Left cardiac atrium (tissue), 4 donors: ENCODE data around the gene PUM2. TPM values are rescaled to one million over a fixed set of nuclear protein-coding genes. Genes with fewer than 3 reads are reported as not detected.
A peak's percentile ranks its signal among the peaks of the same experiment; 100 is the strongest.
"Not testable (repeated sequence)": the region's sequence is repeated elsewhere in the genome, so short reads cannot be mapped to it uniquely, and the experiment has no call there.

Source experiments
- ATAC-seq, 2 donors: fragments of 200-7000 bp; cut with Tn5 transposase; one replicate each; pipeline ENCODE4 v1.9.1; 2020; ENCODE audit warnings: mild to moderate bottlenecking in 2 of 2, moderate library complexity in 2 of 2
- DNase-seq: peaks from one replicate; pipeline ENCODE4 v3.0.0-alpha.2; 2020
- intact Hi-C, 2 donors: fragments of 100-400 bp; cut with DNase I; formaldehyde crosslinking; loops; one replicate each; pipeline versions ENCODE4 v1.14.1 to v1.15.1; 2022 to 2023
- total RNA-seq, 2 donors: library from RNA; stranded (reverse); fragmentation: NEBNext Ultra II Directional; extraction: Animal tissue kit (Norgen Biotek cat#: 25700); gene quantifications; one replicate each; pipeline ENCODE4 v1.2.1, GENCODE V29; 2021
- donor health status: DM: no; HTN: yes; CAD: no.
- donor health status: DM: no; HTN: yes; CAD: no; lungs with severe emphysema.
- donor health status: DM: yes; HTN: yes; CAD: no.
- donor health status: Dilated cardiomyopathy.

Gene PUM2
- total RNA-seq, 2 donors from 2014 or later: 70.3 to 73.0 TPM

- DNase-seq (no peak), ATAC-seq (no peak)
- intact Hi-C loops: no loop called here
Measured at GRCh38 chr2:20371323-20372025, 20.8 kb upstream of the PUM2 start.

GRCh38 chr2:20370191-20370590 is 19.5 kb upstream of the PUM2 start:
- intact Hi-C loops: no loop called here
- ATAC-seq (peak in 1 of 2 donors; percentile 89), DNase-seq (no peak)

- no peak for ATAC-seq
- intact Hi-C loops: no loop called here
- no peak for DNase-seq
Measured at GRCh38 chr2:20369366-20369765, 18.7 kb upstream of the PUM2 start.

DNA sequence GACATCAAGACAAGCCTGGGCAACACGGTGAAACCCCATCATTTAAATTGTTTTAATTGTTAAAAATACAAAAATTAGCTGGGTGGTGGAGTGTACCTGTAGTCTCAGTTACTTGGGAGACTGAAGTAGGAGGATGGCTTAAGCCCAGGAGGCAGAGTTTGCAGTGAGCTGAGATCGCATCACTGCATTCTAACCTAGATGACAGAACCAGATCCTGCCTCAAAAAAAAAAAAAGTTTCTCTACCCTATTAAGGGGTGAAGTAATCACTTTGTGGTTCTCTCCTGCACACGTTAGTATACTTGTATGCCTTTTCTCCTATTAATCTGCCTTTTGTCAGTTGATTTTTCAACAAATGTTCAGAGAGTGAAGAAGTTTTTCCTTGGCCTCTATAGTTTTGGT is 18.1 kb upstream of the PUM2 start:
- intact Hi-C loops: no loop called here
- ATAC-seq: no peak
- DNase-seq: no peak

- intact Hi-C loops, DNase-seq, ATAC-seq: not testable (repeated sequence)
Measured at GRCh38 chr2:20367929-20368328, 17.3 kb upstream of the PUM2 start.

GRCh38 chr2:20366672-20367116 is 16.1 kb upstream of the PUM2 start:
- ATAC-seq (no peak), DNase-seq (no peak)
- intact Hi-C loops: no loop called here

DNA sequence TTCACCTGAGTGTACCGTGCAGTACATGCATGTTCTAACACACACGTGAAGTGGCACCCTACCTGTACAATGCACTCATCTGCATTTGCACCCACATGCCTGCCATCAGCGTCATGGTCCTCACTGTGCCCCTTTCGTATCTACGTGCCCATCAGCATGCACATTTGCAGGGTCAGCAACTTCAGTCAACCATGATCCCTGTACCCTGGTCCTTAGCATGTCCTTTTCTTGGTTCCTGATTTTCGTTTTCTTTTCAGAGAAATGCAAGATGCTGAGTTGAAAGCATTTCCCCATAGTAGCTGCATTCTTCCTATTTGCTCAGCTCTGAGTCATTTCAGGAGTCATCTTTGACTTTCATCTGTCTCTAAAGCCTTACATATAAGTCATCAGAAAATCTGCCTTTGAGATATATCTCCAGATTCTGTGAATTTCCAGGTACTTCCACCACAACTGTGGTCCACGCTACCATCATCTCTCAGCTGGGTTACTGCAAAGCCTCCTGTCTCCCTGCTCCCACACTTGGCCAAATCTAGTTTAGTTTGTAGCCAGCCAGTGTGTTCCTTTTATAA is 14.7 kb upstream of the PUM2 start:
- intact Hi-C loops: no loop called here
- DNase-seq: no peak
- peak in 1 of 2 donors; percentile 34 for ATAC-seq

DNA sequence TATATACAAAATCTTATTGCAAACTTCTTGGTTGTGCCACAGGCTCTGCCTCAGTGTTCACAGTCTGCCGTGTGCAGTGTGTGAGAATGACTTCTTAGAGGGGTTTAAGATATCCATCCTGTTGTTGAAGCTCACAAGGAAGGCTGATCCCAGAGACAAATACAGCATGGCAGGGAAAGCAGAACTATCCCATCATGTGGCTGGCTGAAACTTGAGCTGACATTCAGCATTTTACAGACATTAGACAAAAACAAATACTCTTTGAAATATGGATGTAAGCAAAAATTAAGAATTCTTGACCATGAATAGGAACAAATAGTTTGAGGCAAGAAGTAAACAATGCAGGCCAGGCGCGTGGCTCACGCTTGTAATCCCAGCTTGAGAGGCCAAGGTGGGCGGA is 12.9 kb upstream of the PUM2 start:
- intact Hi-C loops: no loop called here
- no peak for ATAC-seq
- DNase-seq: no peak

- intact Hi-C loops: no loop called here
Measured at GRCh38 chr2:20362701-20363435, 12.2 kb upstream of the PUM2 start.

DNA sequence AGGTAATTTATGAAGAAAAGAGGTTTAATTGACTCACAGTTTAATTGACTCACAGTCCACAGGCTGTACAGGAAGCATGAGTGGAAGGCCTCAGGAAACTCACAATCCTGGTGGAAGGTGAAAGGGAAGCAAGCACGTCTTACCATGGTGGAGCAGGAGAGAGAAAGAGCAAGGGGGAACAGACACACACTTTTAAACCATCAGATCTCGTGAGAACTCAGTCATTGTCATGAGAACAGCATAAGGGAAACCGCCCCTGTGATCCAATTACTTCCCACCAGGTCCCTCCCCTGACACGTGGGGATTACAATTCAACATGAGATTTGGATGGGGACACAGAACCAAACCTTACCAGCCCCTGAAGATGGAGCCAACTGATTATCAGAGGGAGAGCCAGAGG is 11.2 kb upstream of the PUM2 start:
- ATAC-seq (no peak), DNase-seq (no peak)
- intact Hi-C loops: no loop called here

More at GRCh38 chr2:20362701-20363435, 12.2 kb upstream of the PUM2 start:
- no peak for DNase-seq
- ATAC-seq: no peak

DNA sequence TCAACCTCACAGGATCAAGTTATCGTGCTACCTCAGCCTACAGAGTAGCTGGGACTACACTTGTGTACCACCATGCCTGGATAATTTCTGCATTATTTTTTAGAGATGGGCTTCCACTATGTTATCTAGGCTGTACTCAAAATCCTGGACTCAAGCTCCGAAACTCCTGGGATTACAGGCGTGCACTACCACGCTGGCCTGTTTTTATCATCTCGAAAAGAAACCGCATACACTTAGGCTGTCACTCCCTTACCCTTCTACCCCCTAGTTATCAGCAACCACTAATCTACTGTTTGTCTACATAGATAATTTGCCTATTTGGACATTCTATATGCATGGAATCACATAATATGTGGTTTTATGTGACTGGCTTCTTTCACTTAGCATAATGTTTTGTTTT is 8.5 kb upstream of the PUM2 start:
- intact Hi-C loops: no loop called here
- ATAC-seq: no peak
- DNase-seq: no peak

- DNase-seq (no peak), ATAC-seq (no peak)
- intact Hi-C loops: no loop called here
Measured at GRCh38 chr2:20357638-20358389, 7.2 kb upstream of the PUM2 start.

GRCh38 chr2:20356042-20356441 is 5.4 kb upstream of the PUM2 start:
- ATAC-seq (no peak), DNase-seq (no peak)
- intact Hi-C loops: no loop called here

DNA sequence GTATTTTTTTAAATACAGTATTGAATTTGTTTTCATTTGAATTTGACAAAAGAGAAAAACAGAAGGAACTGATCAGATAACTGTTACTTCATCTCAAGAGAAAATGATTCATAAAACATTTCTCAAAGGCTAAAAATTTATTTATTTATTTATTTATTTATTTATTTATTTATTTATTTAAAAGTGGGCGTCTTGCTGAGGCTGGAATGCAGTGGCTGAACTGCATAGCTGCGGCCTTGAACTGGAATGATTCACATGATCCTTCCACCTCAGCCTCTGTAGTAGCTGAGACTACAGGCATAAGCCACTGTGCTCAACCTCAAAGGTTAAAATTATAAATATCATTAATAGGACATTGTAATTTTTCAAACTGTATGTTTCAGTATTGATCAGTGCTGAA is 4.5 kb upstream of the PUM2 start:
- intact Hi-C loops: no loop called here

DNA sequence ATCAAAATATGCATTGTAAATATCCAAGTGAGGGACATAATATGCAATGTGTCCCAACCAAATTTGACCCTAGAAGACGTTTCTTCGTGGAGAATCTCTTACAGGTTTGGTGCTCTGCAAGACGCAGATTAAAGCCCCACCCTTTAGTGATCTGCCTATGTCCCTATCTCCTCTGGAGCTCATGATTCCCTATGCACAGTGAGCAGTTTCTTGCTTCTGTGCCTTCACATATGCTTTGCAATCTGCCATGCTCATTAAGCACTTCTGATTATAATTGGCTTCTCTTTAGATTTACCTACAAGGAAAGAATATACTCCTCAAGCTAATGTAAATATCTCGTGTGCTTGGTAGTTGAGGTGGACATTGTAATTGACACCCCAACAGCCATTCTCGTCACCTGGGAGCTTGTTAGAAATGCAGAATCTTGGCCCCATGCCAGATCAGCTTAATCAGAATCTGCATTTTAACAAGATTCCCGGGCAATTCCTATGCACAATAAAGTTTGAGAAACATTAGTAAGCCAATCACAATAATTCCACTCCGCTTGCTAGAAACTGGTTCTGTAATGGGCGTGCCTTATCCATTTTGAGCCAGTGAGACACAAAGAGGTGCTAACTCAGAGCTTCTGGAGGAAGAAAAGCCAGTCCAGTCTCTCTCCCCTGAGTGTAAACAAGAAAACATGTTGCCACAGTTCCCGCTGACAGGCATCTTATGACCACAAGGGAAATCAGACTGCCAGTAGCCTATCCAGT is 2.8 kb upstream of the PUM2 start:
- no peak for ATAC-seq
- DNase-seq: no peak
- intact Hi-C loops: no loop called here

More for the DNA sequence above, 4.5 kb upstream of the PUM2 start:
- DNase-seq (no peak), ATAC-seq (no peak)

DNA sequence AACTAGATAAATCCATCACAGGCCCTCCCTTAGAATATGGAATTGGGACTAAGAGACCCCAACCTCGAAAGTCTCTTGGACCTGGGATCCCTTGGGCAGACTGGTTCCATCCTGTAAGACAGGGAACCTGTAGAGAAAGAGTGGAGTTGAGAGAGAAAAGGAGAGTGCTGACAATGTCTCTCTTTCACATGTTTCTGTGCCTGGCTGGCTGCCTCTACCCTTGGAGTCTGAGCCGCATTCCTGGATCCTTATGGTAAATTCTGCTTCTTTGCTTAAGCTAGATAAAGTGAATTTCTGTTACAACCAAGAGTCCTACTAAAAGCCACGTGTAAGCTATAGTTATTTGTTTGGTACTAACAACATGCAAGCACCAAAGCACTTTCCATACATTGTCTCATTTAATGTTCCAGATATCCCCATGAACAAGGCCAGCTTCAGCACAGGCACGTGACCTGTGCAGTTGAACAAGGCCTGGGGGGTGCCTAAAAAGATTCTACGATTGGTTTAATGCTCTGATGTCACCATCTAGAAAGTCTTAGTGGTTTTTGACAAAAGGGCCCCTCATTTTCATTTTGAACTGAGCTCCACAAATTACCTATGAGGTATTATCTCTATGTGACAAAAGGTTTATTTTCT is 2.1 kb upstream of the PUM2 start:
- DNase-seq (no peak), ATAC-seq (no peak)
- intact Hi-C loops: no loop called here

- intact Hi-C loops: no loop called here
- ATAC-seq (no peak), DNase-seq (no peak)
Measured at GRCh38 chr2:20352230-20352578, 1.6 kb upstream of the PUM2 start.

- intact Hi-C loops: no loop called here
- ATAC-seq (no peak), DNase-seq (no peak)
Measured at GRCh38 chr2:20351555-20352229, 1.0 kb upstream of the PUM2 start.
